Fibroblast of villous mesenchyme (primary cell): ENCODE results near the gene DGKI. TPM values are rescaled to one million over a fixed set of nuclear protein-coding genes. Genes with fewer than 3 reads are reported as not detected.
A peak's percentile ranks its signal among the peaks of the same experiment; 100 is the strongest.

Experiments used
- DNase-seq: peaks from one replicate; pipeline ENCODE4 v3.0.0-alpha.2; 2010; ENCODE audit warnings: low read depth
- H3K4me3 ChIP-seq: 2 replicates; pipeline ENCODE4 v1.5.1; 2011; ENCODE audit warnings: low read depth, mild to moderate bottlenecking, low read length
- CTCF ChIP-seq: IDR thresholded peaks from 2 replicates; pipeline ENCODE4 v1.5.1; 2012; ENCODE audit warnings: low read depth, mild to moderate bottlenecking, low read length; ENCODE audit not compliant: insufficient read depth
- total RNA-seq: library from RNA; depleted of rRNA; stranded (reverse); fragments of >200 nt; gene quantifications from 2 replicates; pipeline ENCODE4 v1.2.3, GENCODE V29; 2012

DGKI gene
- total RNA-seq, 1 donor, result 3.5 TPM

GRCh38 chr7:137658190-137658900, 188.4 kb downstream of the DGKI start:
- TF ChIP-seq CTCF, result no peak
- no peak for DNase-seq
- H3K4me3 ChIP-seq, result no peak overlapping the region

DNA sequence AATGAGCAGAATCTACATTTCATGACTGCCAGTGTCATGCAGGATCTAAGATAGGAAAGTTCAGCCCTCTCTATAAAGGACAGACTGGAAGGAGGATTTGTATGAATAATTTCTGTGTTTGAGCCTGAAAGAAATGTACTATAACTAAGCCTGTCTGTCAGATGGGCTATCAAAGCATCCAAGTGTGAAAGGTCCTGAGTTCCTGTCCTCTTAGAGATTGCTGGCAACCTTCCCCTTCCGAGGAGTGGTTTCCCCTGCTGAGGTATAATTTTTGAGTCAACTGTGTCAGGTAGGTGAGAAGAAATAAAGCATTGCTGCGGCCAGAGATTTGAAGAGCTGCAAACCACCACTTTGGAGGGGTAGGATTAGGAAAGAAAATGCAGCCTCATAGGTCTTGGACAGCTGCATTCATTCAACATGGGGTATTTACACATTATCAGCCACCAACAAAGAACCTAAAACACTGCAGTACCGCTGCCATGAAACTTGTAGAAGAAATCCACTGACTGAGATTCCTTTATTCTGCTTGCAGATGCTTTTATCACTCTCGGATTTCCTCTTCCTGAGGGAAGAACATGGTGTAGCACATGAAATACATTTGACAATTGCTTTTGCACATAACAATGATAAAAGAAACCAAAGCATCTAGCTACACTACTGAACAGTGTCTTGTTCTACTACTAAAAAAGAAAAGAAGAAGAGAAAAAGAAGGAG, 189.1 kb downstream of the DGKI start:
- no peak overlapping the region for H3K4me3 ChIP-seq
- no peak for DNase-seq
- no peak for TF ChIP-seq CTCF

DNA sequence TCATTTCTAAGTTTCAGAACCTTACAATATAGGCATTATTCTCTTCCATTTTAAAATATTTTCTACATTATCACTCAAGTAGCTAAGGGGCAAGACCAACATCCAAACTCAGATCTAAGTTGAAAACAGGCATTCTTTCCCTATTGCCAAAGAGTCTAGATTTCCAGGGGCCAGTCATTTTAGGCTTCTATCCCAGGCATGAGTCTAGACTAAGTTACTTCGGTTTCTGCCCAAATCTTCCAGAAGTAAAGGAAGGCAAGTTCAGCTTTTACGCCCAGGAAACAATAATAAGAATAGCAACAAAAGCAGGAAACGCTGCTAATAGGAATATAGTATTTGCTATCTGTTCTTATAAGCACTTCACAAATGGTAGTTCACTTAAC, 189.9 kb downstream of the DGKI start:
- no peak for TF ChIP-seq CTCF
- no peak overlapping the region for H3K4me3 ChIP-seq
- no peak for DNase-seq

GRCh38 chr7:137656227-137656849, 190.4 kb downstream of the DGKI start:
- no peak overlapping the region for H3K4me3 ChIP-seq
- TF ChIP-seq CTCF, result peak; percentile 85
- peak; percentile 77 for DNase-seq

DNA sequence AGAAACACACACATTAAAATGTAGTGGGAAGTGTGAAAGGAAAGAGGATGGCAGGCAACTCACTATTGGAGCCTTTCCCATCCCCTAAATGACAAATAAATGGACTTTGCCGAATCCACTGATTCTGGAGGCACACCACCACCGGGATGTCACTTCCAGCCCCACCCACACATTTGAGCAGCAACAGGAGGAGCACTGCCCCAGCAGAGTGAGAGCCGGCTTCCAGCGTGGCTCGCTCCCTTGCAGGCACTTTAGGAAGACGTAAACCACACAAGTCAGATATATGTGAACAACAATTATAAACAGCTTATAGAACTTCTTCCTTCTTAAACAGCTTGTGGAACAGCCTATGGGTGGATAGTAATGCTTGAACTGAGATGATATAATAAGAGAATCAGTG, 191.0 kb downstream of the DGKI start:
- no peak for TF ChIP-seq CTCF
- H3K4me3 ChIP-seq, result no peak overlapping the region
- DNase-seq, result no peak

DNA sequence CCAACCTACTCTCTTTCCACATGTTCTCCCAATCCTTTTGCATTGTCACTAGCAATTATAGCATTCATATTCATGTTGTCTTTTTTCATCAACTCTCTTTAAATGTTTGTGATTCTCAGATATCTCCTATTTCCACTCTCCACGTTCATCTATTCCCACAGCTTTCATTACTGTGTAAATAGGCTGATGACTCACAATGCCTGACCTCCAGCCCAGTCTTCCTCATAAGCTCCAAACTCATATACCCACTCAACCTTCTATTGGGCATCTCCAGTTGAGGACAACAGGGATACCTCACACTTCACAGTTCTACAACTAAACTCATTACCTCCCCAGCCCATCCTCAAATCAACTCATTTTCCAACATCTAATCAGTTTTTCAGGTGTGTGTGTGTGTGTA, 194.1 kb downstream of the DGKI start:
- H3K4me3 ChIP-seq, result no peak overlapping the region
- peak; percentile 36 for DNase-seq
- TF ChIP-seq CTCF, result no peak
